ENCODE data around the gene ANKRD18A.

- TF ChIP-seq CTCF (IDR thresholded peaks at IDR 0.05; ENCODE audit: low read length): no peak
- TF ChIP-seq EZH2phosphoT487 (IDR thresholded peaks at IDR 0.05; ENCODE audit: low read length): no peak
- TF ChIP-seq EZH2 (optimal IDR thresholded peaks at IDR 0.05; ENCODE audit: low read depth, low read length): no peak
Observed at GRCh38 chr9:38619556-38620447, 594 bp downstream of the ANKRD18A start.
